Endothelial cell of umbilical vein (primary cell): ENCODE data around the gene TRIM25. TPM values are rescaled to one million over a fixed set of nuclear protein-coding genes. Genes with fewer than 3 reads are reported as not detected.

Source experiments
- BruUV-seq: library from RNA; stranded (reverse); fragments of 400-500 nt; replicated peaks from 2 replicates; lab custom pipeline; 2021; lab: Mats Ljungman, UMichigan
- CTCF ChIA-PET: fragments of 300-600, 350-600 bp; sonication (Branson Sonifier 250); formaldehyde crosslinking; loops from one replicate; lab custom pipeline; 2021; ENCODE audit warnings: antibody characterized with exemption, inconsistent platforms; lab: Charles Lee
- POLR2A ChIA-PET: fragments of 300-600, 350-600 bp; sonication (Branson Sonifier 250); formaldehyde crosslinking; loops from one replicate; lab custom pipeline; 2021; ENCODE audit warnings: antibody characterized with exemption, inconsistent platforms; lab: Charles Lee
- DNase-seq: peaks from one replicate; pipeline ENCODE4 v3.0.0-alpha.2; 2011; ENCODE audit warnings: low read depth, low spot score
- FAIRE-seq: peaks from 2 replicates; lab custom pipeline; 2011; peaks lifted over from hg19 to GRCh38; lab: Jason Lieb, UNC
- H2AFZ ChIP-seq: 2 replicates; pipeline ENCODE4 v1.6.0; 2012; ENCODE audit warnings: low read depth, low read length, control low read depth, inconsistent platforms
- H3K27ac ChIP-seq: 2 replicates; pipeline ENCODE4 v1.5.1; 2011; ENCODE audit warnings: low read depth, mild to moderate bottlenecking, control low read depth, low read length, moderate library complexity; ENCODE audit not compliant: insufficient read depth
- H3K27me3 ChIP-seq, 2 experiments: 2 replicates each; pipeline versions ENCODE4 v1.6.0 to v1.6.1; 2011; ENCODE audit warnings: low read length in 2 of 2, mixed read lengths in 1 of 2; ENCODE audit not compliant: control insufficient read depth in 2 of 2, insufficient read depth in 2 of 2
- H3K36me3 ChIP-seq, 2 experiments: 2 replicates in 1 of 2; 3 replicates in 1 of 2; pipeline ENCODE4 v1.5.1; 2011; ENCODE audit warnings: low read length in 2 of 2, mild to moderate bottlenecking in 1 of 2, moderate library complexity in 1 of 2; ENCODE audit not compliant: control insufficient read depth in 2 of 2, insufficient read depth in 2 of 2; ENCODE audit errors: extremely low read depth in 1 of 2
- H3K4me1 ChIP-seq: 3 replicates; pipeline ENCODE4 v1.5.1; 2011; ENCODE audit warnings: mild to moderate bottlenecking, low read length; ENCODE audit not compliant: control insufficient read depth, insufficient read depth; ENCODE audit errors: extremely low read depth
- H3K4me2 ChIP-seq: 2 replicates; pipeline ENCODE4 v1.6.1; 2011; ENCODE audit warnings: low read length, control low read depth, mixed read lengths; ENCODE audit not compliant: insufficient read depth
- H3K4me3 ChIP-seq, 3 experiments: fragments of 200-600 bp in 1 of 3; sonication (generic), shearing (Covaris generic) in 1 of 3; replicated peaks in 1 of 3; 2 replicates each; pipeline ENCODE4 v1.5.1; 2011 to 2016; ENCODE audit warnings: control low read depth in 3 of 3, low read length in 3 of 3, mild to moderate bottlenecking in 2 of 3, inconsistent platforms in 1 of 3, low read depth in 1 of 3, moderate library complexity in 1 of 3; ENCODE audit not compliant: insufficient read depth in 1 of 3
- H3K79me2 ChIP-seq: 2 replicates; pipeline ENCODE4 v1.6.0; 2012; ENCODE audit warnings: low read length, inconsistent platforms; ENCODE audit not compliant: control insufficient read depth, insufficient read depth
- H3K9ac ChIP-seq: replicated peaks from 2 replicates; pipeline ENCODE3; 2011; ENCODE audit warnings: low read length, control low read depth; ENCODE audit not compliant: insufficient read depth; ENCODE audit errors: extremely low read depth
- H3K9me1 ChIP-seq: replicated peaks from 3 replicates; pipeline ENCODE4 v1.6.0; 2011; ENCODE audit warnings: mild to moderate bottlenecking, low read length; ENCODE audit not compliant: control insufficient read depth, insufficient read depth; ENCODE audit errors: extremely low read depth
- H3K9me3 ChIP-seq: replicated peaks from 2 replicates; pipeline ENCODE4 v1.5.1; 2012; ENCODE audit warnings: low read length, inconsistent platforms; ENCODE audit not compliant: control insufficient read depth, insufficient read depth
- H4K20me1 ChIP-seq: replicated peaks from 2 replicates; pipeline ENCODE3; 2011; ENCODE audit warnings: mild to moderate bottlenecking, low read length; ENCODE audit not compliant: control insufficient read depth, insufficient read depth; ENCODE audit errors: extremely low read depth
- EZH2 ChIP-seq: IDR thresholded peaks from 2 replicates; pipeline ENCODE4 v1.6.1; 2012; ENCODE audit warnings: borderline replicate concordance, low read depth, mild to moderate bottlenecking, moderate library complexity, low read length, inconsistent platforms; ENCODE audit not compliant: severe bottlenecking
- FOS ChIP-seq: IDR thresholded peaks from 2 replicates; pipeline ENCODE4 v1.6.1; 2011; ENCODE audit warnings: mild to moderate bottlenecking, low read length, moderate library complexity, borderline replicate concordance; ENCODE audit not compliant: insufficient read depth
- GATA2 ChIP-seq: IDR thresholded peaks from 2 replicates; pipeline ENCODE4 v1.7.0; 2011; ENCODE audit warnings: low read depth, mild to moderate bottlenecking, moderate library complexity, mixed read lengths, low read length; ENCODE audit not compliant: insufficient read length, insufficient read depth
- JUN ChIP-seq: IDR thresholded peaks from 2 replicates; pipeline ENCODE4 v1.6.1; 2011; ENCODE audit warnings: borderline replicate concordance, low read depth; ENCODE audit not compliant: insufficient read length, insufficient read depth
- MYC ChIP-seq: IDR thresholded peaks from one replicate; pipeline ENCODE4 v1.6.1; 2011; ENCODE audit warnings: mild to moderate bottlenecking, low read depth, low read length
- POLR2A ChIP-seq: IDR thresholded peaks from 2 replicates; pipeline ENCODE4 v1.6.1; 2012; ENCODE audit warnings: low read depth, mild to moderate bottlenecking, control low read depth, low read length
- POLR2AphosphoS5 ChIP-seq: IDR thresholded peaks from 2 replicates; pipeline ENCODE4 v1.6.1; 2012; ENCODE audit warnings: low read depth, mild to moderate bottlenecking, control low read depth, low read length, moderate library complexity; ENCODE audit not compliant: insufficient read depth
- dilution Hi-C: fragments of 300-500 bp; cut with MboI; formaldehyde crosslinking; loops from one replicate; pipeline ENCODE4 v1.15.0; 2019; ENCODE audit warnings: low sequenced_read_pairs; ENCODE audit not compliant: extremely low pct_ligation_motif_present
- intact Hi-C: fragments of 100-400 bp; cut with micrococcal nuclease; formaldehyde crosslinking; loops from one replicate; pipeline ENCODE4 v1.10.0; 2022
- polyA plus RNA-seq, 4 experiments: library from polyadenylated mRNA; depleted of rRNA in 3 of 4; stranded (reverse) in 3 of 4; unstranded in 1 of 4; fragments of >200 nt; gene quantifications; 2 replicates each; pipeline versions ENCODE4 v1.2.1 to v1.2.3, GENCODE V29; 2011 to 2012; ENCODE audit warnings: missing spikeins in 1 of 4
- total RNA-seq: library from RNA; stranded (reverse); gene quantifications from 2 replicates; pipeline ENCODE4 v1.2.3, GENCODE V29; 2021
- TF ChIP-seq, protein P1 (sequence below): IDR thresholded peaks from 2 replicates; pipeline ENCODE4 v1.6.1; 2011; ENCODE audit not compliant: insufficient read depth, insufficient read length
- TF ChIP-seq, protein P2 (sequence below), 2 donors: IDR thresholded peaks; 1 replicate in 1 of 2; 2 replicates in 1 of 2; pipeline ENCODE4 v1.5.1; 2011; ENCODE audit warnings: low read length in 2 of 2, mild to moderate bottlenecking in 2 of 2, moderate library complexity in 2 of 2, control low read depth in 1 of 2, inconsistent platforms in 1 of 2, low read depth in 1 of 2; ENCODE audit not compliant: insufficient read depth in 1 of 2; ENCODE audit errors: extremely low read depth in 1 of 2

TRIM25 gene
- total and polyA plus RNA-seq, 2 donors (not counting 3 experiments of a cell fraction or from before 2014, with no cell fraction given), result 42.8 to 98.4 TPM

DNA sequence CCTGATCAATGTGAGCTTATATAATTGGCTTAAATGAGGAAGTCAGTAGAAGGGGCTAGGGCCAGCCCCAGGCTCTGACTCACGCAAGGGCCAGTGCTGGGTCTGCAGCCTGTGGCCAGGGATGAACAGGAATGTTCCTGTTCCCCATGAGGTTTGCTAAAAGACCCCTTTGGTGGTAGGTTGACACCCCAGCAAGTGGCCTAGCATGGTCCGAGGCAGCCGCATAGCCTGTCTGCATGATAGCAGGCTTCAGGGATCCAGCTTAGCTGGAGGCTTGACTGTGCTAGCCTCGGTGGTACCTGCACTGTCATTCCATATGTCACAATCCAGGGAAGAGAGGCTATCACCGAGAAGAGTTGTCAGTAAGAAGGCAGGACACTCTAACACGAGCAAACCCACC lies 23.5 kb downstream of the TRIM25 start:
- no peak overlapping the region for H3K9ac ChIP-seq
- no peak for TF ChIP-seq JUN
- no peak for TF ChIP-seq MYC
- TF ChIP-seq, protein P1, sequence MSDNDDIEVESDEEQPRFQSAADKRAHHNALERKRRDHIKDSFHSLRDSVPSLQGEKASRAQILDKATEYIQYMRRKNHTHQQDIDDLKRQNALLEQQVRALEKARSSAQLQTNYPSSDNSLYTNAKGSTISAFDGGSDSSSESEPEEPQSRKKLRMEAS, result no peak
- no peak for TF ChIP-seq POLR2AphosphoS5
- TF ChIP-seq EZH2, result no peak
- TF ChIP-seq FOS, result no peak
- no peak for TF ChIP-seq GATA2
- TF ChIP-seq, protein P2, sequence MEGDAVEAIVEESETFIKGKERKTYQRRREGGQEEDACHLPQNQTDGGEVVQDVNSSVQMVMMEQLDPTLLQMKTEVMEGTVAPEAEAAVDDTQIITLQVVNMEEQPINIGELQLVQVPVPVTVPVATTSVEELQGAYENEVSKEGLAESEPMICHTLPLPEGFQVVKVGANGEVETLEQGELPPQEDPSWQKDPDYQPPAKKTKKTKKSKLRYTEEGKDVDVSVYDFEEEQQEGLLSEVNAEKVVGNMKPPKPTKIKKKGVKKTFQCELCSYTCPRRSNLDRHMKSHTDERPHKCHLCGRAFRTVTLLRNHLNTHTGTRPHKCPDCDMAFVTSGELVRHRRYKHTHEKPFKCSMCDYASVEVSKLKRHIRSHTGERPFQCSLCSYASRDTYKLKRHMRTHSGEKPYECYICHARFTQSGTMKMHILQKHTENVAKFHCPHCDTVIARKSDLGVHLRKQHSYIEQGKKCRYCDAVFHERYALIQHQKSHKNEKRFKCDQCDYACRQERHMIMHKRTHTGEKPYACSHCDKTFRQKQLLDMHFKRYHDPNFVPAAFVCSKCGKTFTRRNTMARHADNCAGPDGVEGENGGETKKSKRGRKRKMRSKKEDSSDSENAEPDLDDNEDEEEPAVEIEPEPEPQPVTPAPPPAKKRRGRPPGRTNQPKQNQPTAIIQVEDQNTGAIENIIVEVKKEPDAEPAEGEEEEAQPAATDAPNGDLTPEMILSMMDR (IDR thresholded peaks at IDR 0.05; ENCODE audit: extremely low read depth in 1 of 2, insufficient read depth in 1 of 2, low read depth in 1 of 2, low read length in 2 of 2), result no peak
- TF ChIP-seq POLR2A, result no peak
- no peaks in the 10 kb centered on the region for H3K9me1 ChIP-seq
- peaks cover 2% of the 10 kb centered on the region for H3K9me3 ChIP-seq
- peaks cover 4 to 48% of the 10 kb centered on the region in 2 experiments for H3K36me3 ChIP-seq
- no peak overlapping the region for H3K4me2 ChIP-seq
- intact Hi-C loops, result no loop called here
- H4K20me1 ChIP-seq, result no peaks in the 10 kb centered on the region
- POLR2A ChIA-PET, result no interaction called here
- no TSS peak for BruUV-seq
- no peak overlapping the region for H2AFZ ChIP-seq
- H3K27me3 ChIP-seq, result no peaks in the 10 kb centered on the region
- no peaks in the 10 kb centered on the region for H3K4me1 ChIP-seq
- dilution Hi-C loops, result no loop called here
- no peak overlapping the region for H3K4me3 ChIP-seq
- no peak for FAIRE-seq
- H3K79me2 ChIP-seq, result no peaks in the 10 kb centered on the region
- CTCF ChIA-PET, result interaction anchor here (1.5 to 4.3 kb wide), 4 partner anchors 11 to 71 kb away, joined by 6 to 20 read pairs (median 7); partner anchors contain the start of gene TRIM25
- no peak overlapping the region for H3K27ac ChIP-seq
- DNase-seq, result no peak
